Raji (cell line): ENCODE measurements around the gene ANGPTL8.

Experiments used
- POLR2A ChIP-seq: IDR thresholded peaks from 2 replicates; pipeline ENCODE4 v1.6.1; 2011; ENCODE audit warnings: low read depth, low read length, control low read depth; ENCODE audit not compliant: insufficient read depth

The ANGPTL8 gene

GRCh38 chr19:11279505-11280236 lies 40.3 kb downstream of the ANGPTL8 start:
- no peak for TF ChIP-seq POLR2A

DNA sequence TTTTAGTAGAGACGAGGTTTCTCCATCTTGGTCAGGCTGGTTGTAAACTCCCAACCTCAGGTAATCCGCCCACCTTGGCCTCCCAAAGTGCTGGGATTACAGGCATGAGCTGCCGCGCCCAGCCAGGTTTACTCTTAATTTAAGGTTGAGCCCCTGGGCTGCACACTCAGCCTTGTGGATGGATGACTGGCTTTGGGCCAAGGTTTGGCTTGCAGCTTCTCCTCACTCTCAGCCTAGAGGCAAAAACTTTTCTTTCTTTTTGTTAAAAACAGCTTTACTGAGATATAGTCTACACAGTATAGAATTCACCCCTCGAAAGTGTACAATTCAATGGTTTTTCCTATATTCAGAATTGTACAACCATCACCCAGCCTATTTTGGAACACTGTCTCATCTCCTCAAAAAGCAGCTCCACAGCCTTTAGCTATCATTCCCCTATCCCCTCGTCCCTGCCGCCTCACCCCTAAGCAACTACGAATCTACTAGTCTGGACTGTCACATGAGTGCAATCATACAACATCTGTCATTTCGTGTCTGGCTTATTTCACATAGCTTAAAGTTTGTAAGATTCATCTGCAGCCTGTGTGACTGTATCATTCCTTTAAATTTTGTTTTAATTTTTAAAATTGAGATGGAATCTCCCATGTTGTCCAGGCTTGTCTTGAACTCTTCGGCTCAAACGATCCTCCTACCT lies 42.1 kb downstream of the ANGPTL8 start:
- TF ChIP-seq POLR2A, result no peak

- no peak for TF ChIP-seq POLR2A
These were observed 45.1 kb downstream of the ANGPTL8 start for GRCh38 chr19:11284515-11284914.

- TF ChIP-seq POLR2A, result no peak
These were observed 47.0 kb downstream of the ANGPTL8 start for GRCh38 chr19:11286312-11286974.

GRCh38 chr19:11288349-11288748 lies 48.9 kb downstream of the ANGPTL8 start:
- no peak for TF ChIP-seq POLR2A

DNA sequence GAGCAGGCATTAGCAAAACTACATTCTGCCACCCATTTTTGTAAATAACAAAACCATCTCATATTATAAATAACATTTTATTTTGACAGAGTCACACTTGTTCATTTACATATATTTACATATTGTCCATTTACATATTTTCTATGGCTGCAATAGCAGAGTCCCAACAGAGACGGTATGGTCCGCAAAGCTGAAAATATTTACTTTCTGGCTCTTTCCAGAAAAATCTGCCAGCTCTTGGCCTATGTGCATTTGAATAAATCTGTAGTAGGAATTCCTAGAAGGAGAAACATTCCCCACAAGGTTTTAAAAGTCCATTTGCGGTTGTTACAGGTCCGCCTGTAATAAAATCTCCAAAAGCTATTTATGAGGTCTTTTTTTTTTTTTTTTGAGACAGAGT lies 50.8 kb downstream of the ANGPTL8 start:
- no peak for TF ChIP-seq POLR2A

GRCh38 chr19:11291415-11291814 lies 52.0 kb downstream of the ANGPTL8 start:
- TF ChIP-seq POLR2A, result no peak
